ENCODE results near the gene PLA2G4F.
"Not testable (repeated sequence)": the region's sequence is repeated elsewhere in the genome, so short reads cannot be mapped to it uniquely, and the experiment has no call there.

The PLA2G4F gene

GRCh38 chr15:42093966-42094365 lies 62.5 kb downstream of the PLA2G4F start:
- no peak for DNase-seq

- DNase-seq, result no peak
Measured at GRCh38 chr15:42092398-42093318, 63.8 kb downstream of the PLA2G4F start.

- DNase-seq, result not testable (repeated sequence)
Measured at GRCh38 chr15:42091753-42092397, 64.6 kb downstream of the PLA2G4F start.

GRCh38 chr15:42090781-42091180 lies 65.7 kb downstream of the PLA2G4F start:
- no peak for DNase-seq

GRCh38 chr15:42090370-42090769 lies 66.1 kb downstream of the PLA2G4F start:
- no peak for DNase-seq

- DNase-seq, result no peak
Measured at GRCh38 chr15:42089942-42090341, 66.5 kb downstream of the PLA2G4F start.
